HG03064 (cell line): ENCODE measurements around the gene UNC13B.
"Not testable (repeated sequence)": the region's sequence is repeated elsewhere in the genome, so short reads cannot be mapped to it uniquely, and the experiment has no call there.

Experiments
- ATAC-seq: cut with Tn5 transposase; IDR thresholded peaks from one replicate; pipeline ENCODE4 v1.9.1; 2021; ENCODE audit warnings: low read depth; ENCODE audit not compliant: unreplicated experiment

Gene UNC13B

GRCh38 chr9:35162605-35163315 lies 951 bp downstream of the UNC13B start:
- no peak for ATAC-seq

GRCh38 chr9:35163413-35163812 lies 1.6 kb downstream of the UNC13B start:
- no peak for ATAC-seq

GRCh38 chr9:35164711-35165110 lies 2.9 kb downstream of the UNC13B start:
- ATAC-seq, result no peak

GRCh38 chr9:35167429-35167828 lies 5.6 kb downstream of the UNC13B start:
- not testable (repeated sequence) for ATAC-seq

- no peak for ATAC-seq
Measured at GRCh38 chr9:35168963-35169362, 7.2 kb downstream of the UNC13B start.

- ATAC-seq, result no peak
Measured at GRCh38 chr9:35172878-35173277, 11.1 kb downstream of the UNC13B start.

- ATAC-seq, result no peak
Measured at GRCh38 chr9:35177520-35177919, 15.7 kb downstream of the UNC13B start.

GRCh38 chr9:35179347-35180280 lies 17.8 kb downstream of the UNC13B start:
- ATAC-seq, result no peak

GRCh38 chr9:35180801-35181200 lies 19.0 kb downstream of the UNC13B start:
- ATAC-seq, result no peak

- ATAC-seq, result not testable (repeated sequence)
Measured at GRCh38 chr9:35182401-35182800, 20.6 kb downstream of the UNC13B start.

GRCh38 chr9:35182996-35183754 lies 21.4 kb downstream of the UNC13B start:
- not testable (repeated sequence) for ATAC-seq

GRCh38 chr9:35183755-35184480 lies 22.1 kb downstream of the UNC13B start:
- not testable (repeated sequence) for ATAC-seq

- ATAC-seq, result no peak
Measured at GRCh38 chr9:35186524-35186923, 24.7 kb downstream of the UNC13B start.

GRCh38 chr9:35190203-35190602 lies 28.4 kb downstream of the UNC13B start:
- no peak for ATAC-seq

- ATAC-seq, result no peak
Measured at GRCh38 chr9:35191105-35191504, 29.3 kb downstream of the UNC13B start.

GRCh38 chr9:35193762-35194161 lies 32.0 kb downstream of the UNC13B start:
- ATAC-seq, result no peak

- ATAC-seq, result no peak
Measured at GRCh38 chr9:35195683-35196082, 33.9 kb downstream of the UNC13B start.

- no peak for ATAC-seq
Measured at GRCh38 chr9:35198191-35198590, 36.4 kb downstream of the UNC13B start.

GRCh38 chr9:35203528-35203927 lies 41.7 kb downstream of the UNC13B start:
- no peak for ATAC-seq

- ATAC-seq, result no peak
Measured at GRCh38 chr9:35205340-35205739, 43.5 kb downstream of the UNC13B start.
